Heart left ventricle (tissue), 16 donors: ENCODE results near the gene DOLPP1. TPM values are rescaled to one million over a fixed set of nuclear protein-coding genes. Genes with fewer than 3 reads are reported as not detected.

Experiments
- ATAC-seq, 4 donors: fragments of 200-7000 bp; cut with Tn5 transposase; one replicate each; pipeline ENCODE4 v1.9.1; 2020 to 2022; ENCODE audit warnings: moderate library complexity in 4 of 4, mild to moderate bottlenecking in 3 of 4, moderate number of reproducible peaks in 1 of 4
- DNase-seq, 5 donors: peaks; one replicate each; pipeline ENCODE4 v3.0.0-alpha.2; 2020
- H3K27ac ChIP-seq, 12 donors: fragments of 200-600 bp; sonication (generic) in 4 of 12; one replicate each; pipeline versions ENCODE4 v1.5.0 to v1.8.0; 2016 to 2022; ENCODE audit warnings: mild to moderate bottlenecking in 2 of 12
- H3K27me3 ChIP-seq, 9 donors: fragments of 200-600 bp; sonication (generic) in 2 of 9; one replicate each; pipeline versions ENCODE4 v1.5.1 to v1.8.0; 2016 to 2022; ENCODE audit warnings: mild to moderate bottlenecking in 3 of 9
- H3K36me3 ChIP-seq, 9 donors: fragments of 200-600 bp; sonication (generic) in 2 of 9; one replicate each; pipeline versions ENCODE4 v1.5.0 to v1.8.0; 2018 to 2022; ENCODE audit warnings: mild to moderate bottlenecking in 2 of 9
- H3K4me1 ChIP-seq, 12 donors: fragments of 200-600 bp; sonication (generic) in 4 of 12; one replicate each; pipeline versions ENCODE4 v1.5.0 to v1.8.0; 2016 to 2022; ENCODE audit warnings: mild to moderate bottlenecking in 3 of 12
- H3K4me3 ChIP-seq, 12 donors: fragments of 200-600 bp; sonication (generic) in 4 of 12; one replicate each; pipeline versions ENCODE4 v1.5.0 to v1.8.0; 2017 to 2022; ENCODE audit warnings: mild to moderate bottlenecking in 9 of 12, moderate library complexity in 4 of 12
- H3K9me3 ChIP-seq, 12 donors: fragments of 200-600 bp; sonication (generic) in 4 of 12; one replicate each; pipeline versions ENCODE4 v1.5.0 to v1.8.0; 2016 to 2022; ENCODE audit warnings: mild to moderate bottlenecking in 1 of 12
- CTCF ChIP-seq, 12 donors: fragments of 200-600 bp; sonication (generic) in 4 of 12; IDR thresholded peaks; one replicate each; pipeline versions ENCODE4 v1.5.0 to v1.8.0; 2018 to 2022; ENCODE audit warnings: antibody characterized with exemption in 12 of 12, mild to moderate bottlenecking in 5 of 12
- POLR2A ChIP-seq, 2 donors: fragments of 450-650 bp; IDR thresholded peaks; one replicate each; pipeline ENCODE4 v1.6.1; 2017; ENCODE audit warnings: antibody characterized with exemption in 2 of 2, mild to moderate bottlenecking in 2 of 2, moderate library complexity in 2 of 2
- WGBS, 4 donors: extraction: QIAGEN DNeasy Blood & Tissue Kit in 2 of 4; methylation state at CpG; one replicate each; pipeline versions ENCODE4 v1.1.5 to v1.1.7; 2013 to 2018; 5-methylcytosine and 5-hydroxymethylcytosine counted together
- intact Hi-C, 10 donors: fragments of 100-400 bp; cut with DNase I; formaldehyde crosslinking; loops; one replicate each; pipeline versions ENCODE4 v1.11.1 to v1.14.2; 2022
- polyA plus RNA-seq, 2 donors: library from polyadenylated mRNA; stranded (reverse); fragments of 200-250 nt; gene quantifications; one replicate each; pipeline ENCODE4 v1.2.3, GENCODE V29; 2013
- total RNA-seq, 9 donors: library from RNA; depleted of rRNA in 2 of 9; stranded (reverse); fragments of >200 nt in 2 of 9; fragmentation: NEBNext Ultra II Directional in 3 of 9; extraction: Animal tissue kit (Norgen Biotek cat#: 25700) in 3 of 9; gene quantifications; one replicate each; pipeline versions ENCODE4 v1.1.0 to v1.2.4, GENCODE V29; 2016 to 2023
- donor health status: ischemic (EF 13 %, LVEDD 7.1; RV severe dilation, severe dysfunction).
- donor health status: healthy with polysubstance abuse.
- donor health status: DM: no; HTN: yes; CAD: no.
- donor health status: DM: no; HTN: no; CAD: no.
- donor health status: ischemic (EF 25% LVEDD 6.9; RV normal size, moderate dysfunction).
- donor health status: ischemic (EF 25% LVEDD 5.7; RV mildly dilated, moderate dysfunction).
- donor health status: healthy.
- donor health status: DM: yes; HTN: yes; CAD: no.
- donor health status: ischemic (EF 35%, LVEDD 5.7; RV mildly dilated, moderate dysfunction).
- donor health status: nonischemic (EF 11% LVEDD 7.7; RV severe dilation, severe dysfunction).
- donor health status: DM: yes; HTN: yes; CAD: no.
- donor health status: PGD.
- donor health status: ischemic (EF 29% LVEDD 5.4; RV normal size, mild dysfunction).
- donor health status: nonischemic (EF 23%, LVEDD 6.1; RV moderate dilation, normal function).

Gene DOLPP1
- total and polyA plus RNA-seq, 11 donors, result 3.0 to 11.5 (median 5.8) TPM

GRCh38 chr9:129059796-129060785 lies 20.8 kb upstream of the DOLPP1 start:
- Histone ChIP-seq H3K36me3 (peaks cover 0 to 96% (median 90%) of the 10 kb centered on the region in 9 donors), H3K9me3 (no peaks in the 10 kb centered on the region), H3K4me3 (no peak overlapping the region), H3K27ac (no peak overlapping the region), H3K4me1 (no peaks in the 10 kb centered on the region), H3K27me3 (no peaks in the 10 kb centered on the region)
- 91 to 95% (median 94%) methylated on average over 13 to 37 of the region's 37 CpGs for WGBS, 4 donors
- no peak for TF ChIP-seq CTCF (IDR thresholded peaks at IDR 0.05)
- no peak for TF ChIP-seq POLR2A (IDR thresholded peaks at IDR 0.05)
- ATAC-seq (peak in 1 of 4 donors; percentile 9), DNase-seq (peak in 1 of 5 donors; percentile 11)
- intact Hi-C loops, result loop anchor here in 1 of 10 donors (10.0 kb wide), 1 partner anchor 1095 kb away; no protein-coding TSS in a partner anchor

- 89 to 97% (median 95%) methylated on average over 10 to 12 of the region's 12 CpGs for WGBS, 4 donors
- peaks cover 0 to 98% (median 90%) of the 10 kb centered on the region in 9 donors for H3K36me3 ChIP-seq
- no peak for TF ChIP-seq POLR2A (IDR thresholded peaks at IDR 0.05)
- no peak for TF ChIP-seq CTCF (IDR thresholded peaks at IDR 0.05)
These were observed 19.9 kb upstream of the DOLPP1 start for GRCh38 chr9:129060991-129061390.

GRCh38 chr9:129063061-129063460 lies 17.9 kb upstream of the DOLPP1 start:
- peaks cover 0 to under 1% (median 0%) of the 10 kb centered on the region in 12 donors for H3K4me1 ChIP-seq
- H3K9me3 ChIP-seq, result no peaks in the 10 kb centered on the region
- H3K4me3 ChIP-seq, result no peak overlapping the region
- ATAC-seq (no peak), DNase-seq (no peak)
- peaks cover 0 to 92% (median 86%) of the 10 kb centered on the region in 9 donors for H3K36me3 ChIP-seq
- H3K27me3 ChIP-seq, result no peaks in the 10 kb centered on the region
- H3K27ac ChIP-seq, result no peak overlapping the region
- intact Hi-C loops, result loop anchor here in 1 of 10 donors (10.0 kb wide), 1 partner anchor 1092 kb away; no protein-coding TSS in a partner anchor
- TF ChIP-seq POLR2A (IDR thresholded peaks at IDR 0.05) (no peak), CTCF (IDR thresholded peaks at IDR 0.05) (no peak)
- 92 to 93% (median 92%) methylated on average over 7 to 9 of the region's 9 CpGs; no CpG with 5 or more reads in 1 of the 4 donors for WGBS, 4 donors

More at GRCh38 chr9:129060991-129061390, 19.9 kb upstream of the DOLPP1 start:
- no peak for ATAC-seq
- Histone ChIP-seq H3K27me3 (no peaks in the 10 kb centered on the region), H3K4me3 (no peak overlapping the region), H3K27ac (no peak overlapping the region), H3K4me1 (no peaks in the 10 kb centered on the region), H3K9me3 (no peaks in the 10 kb centered on the region)
- no peak for DNase-seq
- intact Hi-C loops, result loop anchor here in 1 of 10 donors (10.0 kb wide), 1 partner anchor 1094 kb away; no protein-coding TSS in a partner anchor

- WGBS, 4 donors, result 91 to 98% (median 96%) methylated on average over 8 of the region's 8 CpGs
- Histone ChIP-seq H3K27ac (no peak overlapping the region), H3K36me3 (peaks cover 0 to 89% (median 82%) of the 10 kb centered on the region in 9 donors), H3K4me3 (no peak overlapping the region), H3K27me3 (no peaks in the 10 kb centered on the region), H3K4me1 (peaks cover 0 to 13% (median 5%) of the 10 kb centered on the region in 12 donors), H3K9me3 (no peaks in the 10 kb centered on the region)
- intact Hi-C loops, result loop anchor here in 1 of 10 donors (10.0 kb wide), 1 partner anchor 1090 kb away; no protein-coding TSS in a partner anchor
- TF ChIP-seq CTCF (IDR thresholded peaks at IDR 0.05), result no peak
- no peak for TF ChIP-seq POLR2A (IDR thresholded peaks at IDR 0.05)
- ATAC-seq (no peak), DNase-seq (no peak)
These were observed 16.4 kb upstream of the DOLPP1 start for GRCh38 chr9:129064499-129064908.
